Glomerular visceral epithelial cell (primary cell): ENCODE measurements around the gene LAMA1.
"Not testable (repeated sequence)": the region's sequence is repeated elsewhere in the genome, so short reads cannot be mapped to it uniquely, and the experiment has no call there.

Experiments used
- DNase-seq: peaks from one replicate; pipeline ENCODE4 v3.0.0-alpha.2; 2016; ENCODE audit errors: extremely low spot score

The LAMA1 gene

DNA sequence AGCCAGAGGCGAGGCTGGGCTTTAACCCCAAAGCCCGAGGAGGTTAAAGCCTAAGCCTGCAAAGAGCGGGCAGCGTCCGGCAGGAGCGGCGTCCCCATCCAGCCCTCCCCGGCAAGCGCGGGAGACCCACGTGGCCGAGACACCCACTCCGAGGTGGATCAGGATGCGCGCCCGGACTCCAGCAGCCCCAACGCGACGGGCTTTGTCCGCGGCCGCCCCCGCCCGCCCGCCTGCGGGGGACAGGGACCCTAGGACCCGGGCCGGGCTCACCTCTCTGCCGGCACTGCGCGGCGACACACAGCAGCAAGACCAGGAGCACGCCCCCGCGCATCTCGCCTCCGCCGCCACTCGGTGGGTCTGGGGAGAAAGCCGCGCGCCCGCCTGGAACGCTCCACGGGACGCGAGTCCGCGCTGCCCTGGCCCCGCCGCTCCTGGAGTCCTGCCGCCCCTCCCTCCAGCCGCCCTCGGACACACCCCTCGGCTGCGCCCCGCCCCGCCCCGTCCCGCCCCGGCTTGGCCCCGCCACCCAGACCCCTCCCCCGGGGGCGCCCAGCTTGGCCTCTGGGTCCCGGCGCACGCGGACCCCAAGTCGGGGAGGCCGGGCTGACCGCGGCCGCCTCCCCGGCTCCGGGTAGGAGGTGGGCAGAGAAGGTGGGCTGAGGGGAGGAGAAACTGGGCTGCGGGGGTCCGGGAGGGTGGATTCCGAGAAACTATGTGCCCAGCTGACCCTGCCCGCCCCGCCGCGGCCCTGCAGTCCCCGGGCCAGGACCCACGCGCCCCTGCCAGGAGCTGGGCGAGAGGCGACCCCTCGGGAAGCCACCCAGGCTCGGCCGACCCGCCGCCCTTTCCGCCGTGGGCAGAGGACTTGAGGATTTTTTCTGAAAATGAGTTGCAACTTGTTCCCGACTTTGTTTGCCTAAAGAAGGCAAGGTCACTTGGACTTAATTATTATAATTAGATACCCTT is at the start of gene LAMA1:
Gene LAMA1, minus strand, starts transcription at position 408 of the 966 bp plus-strand sequence. Its CDS starts 77 bp downstream, at position 331.
- no peak for DNase-seq

GRCh38 chr18:7165846-7166393 is 48.3 kb upstream of the LAMA1 start:
- DNase-seq: no peak

GRCh38 chr18:7164323-7165004 is 46.9 kb upstream of the LAMA1 start:
- no peak for DNase-seq

DNA sequence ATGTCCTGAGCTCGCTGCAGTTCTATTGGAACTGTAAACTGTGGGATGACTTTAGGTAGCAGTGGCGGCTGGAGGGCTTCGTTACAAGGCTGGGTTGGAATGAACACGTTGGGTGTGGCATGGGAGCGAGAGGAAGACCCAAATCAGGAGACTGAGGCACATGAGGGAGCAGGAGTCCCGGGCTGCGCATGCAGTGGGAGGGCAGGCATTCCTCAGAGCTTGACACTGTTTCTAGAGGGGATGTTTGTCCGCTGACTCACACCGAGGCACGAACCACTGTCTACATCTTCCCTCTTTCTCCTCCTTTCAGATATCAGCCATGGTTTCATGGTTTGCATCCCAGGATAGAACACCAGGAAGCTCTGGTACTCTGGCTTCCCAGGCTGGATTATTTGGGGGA is 40.6 kb upstream of the LAMA1 start:
- DNase-seq: peak; percentile 57

DNA sequence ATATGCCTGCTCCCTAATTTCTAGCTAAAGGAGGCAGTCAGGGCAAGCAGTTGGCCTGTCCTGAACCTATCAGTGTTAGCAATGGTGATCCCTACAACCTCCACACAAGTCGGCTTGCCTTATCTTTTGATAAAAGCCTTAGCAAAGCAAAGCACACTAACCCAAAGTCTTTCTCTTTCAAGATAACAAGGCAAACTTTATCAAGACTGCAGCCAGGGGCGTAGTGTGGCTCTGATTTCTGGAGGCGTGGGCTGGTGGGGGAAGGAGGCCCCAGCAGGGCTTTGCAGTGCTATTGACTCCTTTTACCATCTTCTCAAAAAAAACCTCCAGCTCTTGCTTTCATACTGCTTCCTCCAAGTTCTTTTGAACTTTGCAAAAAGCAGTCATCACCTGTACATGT is 40.2 kb upstream of the LAMA1 start:
- DNase-seq: no peak

DNA sequence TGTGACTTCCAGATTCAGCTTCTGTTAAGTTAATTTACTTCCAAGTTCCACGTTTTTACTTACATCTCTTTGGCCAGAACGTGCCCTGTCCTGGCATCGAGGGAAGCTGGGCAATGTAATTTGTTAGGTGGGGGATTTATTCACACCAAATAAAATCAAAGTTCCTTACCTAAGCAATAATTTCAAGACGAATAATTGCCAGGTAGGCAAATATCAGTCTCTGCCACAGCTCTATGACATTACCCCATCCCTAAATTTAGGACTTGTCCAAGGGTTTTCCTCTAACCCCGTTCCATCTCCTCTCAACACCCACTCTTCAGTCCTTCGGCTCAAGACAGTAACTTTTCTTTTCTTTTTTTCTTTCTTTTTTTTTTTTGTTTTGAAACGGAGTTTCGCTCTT is 38.3 kb upstream of the LAMA1 start:
- no peak for DNase-seq

DNA sequence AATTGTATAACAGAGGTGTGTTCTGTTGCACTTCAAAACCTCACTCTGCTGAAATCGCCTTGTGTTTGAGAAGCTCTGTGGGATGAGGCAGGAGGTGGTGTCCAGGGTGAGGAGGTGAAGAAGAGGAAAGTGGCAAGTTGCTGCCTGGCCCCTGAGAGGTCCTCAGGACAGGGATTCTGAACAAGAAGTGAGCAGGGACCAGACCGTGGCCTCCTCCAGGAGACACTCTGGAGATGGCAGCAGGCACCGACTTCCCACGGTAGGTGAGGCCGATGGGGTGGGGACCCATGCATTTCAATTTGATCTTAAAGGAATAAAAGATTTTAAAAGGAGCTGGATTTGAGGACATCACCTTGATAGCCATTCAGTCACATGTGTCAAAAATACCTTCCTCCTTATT is 37.5 kb upstream of the LAMA1 start:
- DNase-seq: no peak

DNA sequence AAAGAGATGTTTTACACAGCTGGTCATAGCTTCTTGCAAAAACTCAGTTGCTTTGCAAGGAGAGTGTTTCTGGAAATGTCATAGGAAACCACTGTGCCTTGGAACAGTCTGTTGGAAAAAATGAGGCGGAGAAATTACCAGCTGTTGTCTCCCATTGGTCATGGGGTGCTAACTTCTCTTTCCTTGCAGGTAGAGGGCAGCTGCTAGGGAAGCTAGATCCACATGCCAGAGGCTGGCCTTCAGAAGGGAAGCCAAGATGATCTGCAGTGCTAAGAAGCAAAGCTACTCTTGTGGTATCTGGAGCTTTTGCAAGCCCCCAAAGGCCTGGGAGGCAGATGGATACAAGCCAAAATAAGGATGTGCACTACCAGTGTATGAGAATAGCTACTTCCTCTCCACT is 34.8 kb upstream of the LAMA1 start:
- DNase-seq: no peak

DNA sequence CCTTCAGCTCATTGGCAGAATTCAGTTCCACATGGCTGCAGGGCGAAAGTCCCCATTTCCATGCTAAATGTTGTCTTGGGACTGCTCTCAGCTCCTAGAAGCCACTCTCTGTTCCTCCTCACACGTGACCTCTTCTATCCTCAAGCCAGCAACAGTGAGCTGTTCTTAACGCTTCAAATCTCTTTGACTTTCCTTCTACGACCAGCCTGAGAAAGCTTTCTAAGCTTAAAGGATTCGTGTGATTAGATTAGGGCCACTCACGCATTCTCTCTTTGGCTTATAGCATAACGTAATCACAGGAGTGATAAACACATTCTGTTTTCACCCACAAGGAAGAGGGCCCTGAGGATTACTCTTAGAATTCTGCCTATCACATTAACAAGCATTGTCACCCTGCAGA is 29.8 kb upstream of the LAMA1 start:
- no peak for DNase-seq

DNA sequence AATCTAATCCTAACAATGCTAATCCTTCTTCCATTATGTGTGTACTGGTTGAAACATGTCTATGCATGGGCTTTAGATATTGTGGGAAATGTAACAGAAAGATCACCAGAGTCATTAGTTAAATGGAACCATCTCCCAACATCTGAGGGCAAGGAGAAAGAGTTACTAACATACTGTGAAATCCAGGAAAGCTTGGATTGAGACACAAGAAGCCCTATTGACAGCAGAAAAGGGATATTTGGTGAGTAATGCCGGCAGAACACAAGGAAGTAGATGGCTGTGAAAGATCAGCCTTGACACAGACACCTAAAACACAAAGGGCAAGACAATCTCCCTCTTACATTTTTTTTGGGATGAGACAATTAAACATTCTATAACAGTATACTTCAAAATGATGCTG is 28.5 kb upstream of the LAMA1 start:
- no peak for DNase-seq

DNA sequence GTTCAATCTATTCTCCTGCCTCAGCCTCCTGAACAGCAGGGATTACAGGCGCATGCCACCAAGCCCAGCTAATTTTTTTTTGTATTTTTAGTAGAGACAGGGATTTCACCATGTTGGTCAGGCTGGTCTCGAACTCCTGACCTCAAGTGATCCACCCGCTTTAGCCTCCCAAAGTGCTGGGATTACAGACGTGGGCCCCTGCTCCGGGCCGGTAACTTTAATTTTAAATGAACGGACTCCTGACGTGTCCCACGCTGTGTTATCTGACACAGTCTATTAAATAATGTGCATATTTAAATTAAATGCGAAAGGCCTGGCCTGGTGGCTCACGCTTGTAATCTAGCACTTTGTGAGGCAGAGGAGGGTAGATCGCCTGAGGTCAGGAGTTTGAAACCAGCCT is 27.3 kb upstream of the LAMA1 start:
- DNase-seq: not testable (repeated sequence)

DNA sequence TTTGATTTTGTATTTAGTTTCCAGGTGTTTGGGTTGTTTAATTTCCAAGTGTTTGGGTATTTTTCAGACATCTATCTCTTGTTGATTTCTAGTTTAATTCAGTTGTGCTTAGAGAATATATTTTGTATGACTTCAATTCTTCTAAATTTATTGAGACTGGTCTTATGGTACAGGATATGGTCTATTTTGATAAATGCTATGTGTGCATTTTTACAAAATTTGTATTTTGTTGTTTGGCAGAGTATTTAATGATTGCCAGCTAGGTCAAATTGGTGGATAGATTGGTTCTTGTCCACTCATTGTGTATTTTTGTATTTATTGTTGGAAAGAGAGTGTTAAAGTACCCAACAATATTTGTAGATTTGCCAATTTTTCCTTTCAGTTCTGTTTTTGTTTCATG is 23.7 kb upstream of the LAMA1 start:
- DNase-seq: no peak

DNA sequence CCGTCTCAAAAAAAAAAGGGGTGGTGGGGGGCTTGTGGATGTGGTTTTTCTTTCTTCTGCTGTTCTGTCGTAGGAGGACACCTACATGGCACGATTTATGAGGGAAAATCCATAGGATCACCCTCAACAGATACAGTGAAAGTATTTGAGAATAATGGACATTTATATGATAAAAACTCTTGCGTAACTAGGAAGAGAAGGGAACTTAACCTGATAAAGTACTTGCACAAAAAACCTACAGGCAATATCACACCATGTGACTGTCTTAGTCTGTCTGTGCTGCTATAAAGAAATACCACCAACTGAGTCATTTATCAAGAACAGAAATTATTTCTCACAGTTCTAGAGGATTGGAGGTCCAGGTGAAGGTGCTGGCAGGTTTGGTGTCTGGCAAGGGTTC is 21.8 kb upstream of the LAMA1 start:
- no peak for DNase-seq

DNA sequence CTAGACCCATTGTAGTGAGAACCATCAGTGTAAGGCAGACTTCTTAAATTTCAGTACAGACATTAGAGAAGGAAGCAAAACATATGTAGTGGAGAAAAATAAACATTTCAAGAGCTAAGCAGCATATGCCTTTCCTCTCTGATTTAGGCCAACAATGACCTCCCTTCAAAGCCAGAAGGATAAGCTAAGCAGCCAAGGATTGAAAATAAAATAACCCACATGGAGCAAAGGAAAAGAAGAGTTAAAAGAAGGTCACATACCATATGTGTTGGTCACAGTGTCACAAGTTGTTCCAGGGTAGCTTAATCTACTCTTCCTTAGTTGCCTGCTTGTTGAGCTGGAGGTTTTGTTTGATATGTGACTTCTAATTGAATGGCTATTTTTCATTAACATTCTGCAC is 15.6 kb upstream of the LAMA1 start:
- no peak for DNase-seq

DNA sequence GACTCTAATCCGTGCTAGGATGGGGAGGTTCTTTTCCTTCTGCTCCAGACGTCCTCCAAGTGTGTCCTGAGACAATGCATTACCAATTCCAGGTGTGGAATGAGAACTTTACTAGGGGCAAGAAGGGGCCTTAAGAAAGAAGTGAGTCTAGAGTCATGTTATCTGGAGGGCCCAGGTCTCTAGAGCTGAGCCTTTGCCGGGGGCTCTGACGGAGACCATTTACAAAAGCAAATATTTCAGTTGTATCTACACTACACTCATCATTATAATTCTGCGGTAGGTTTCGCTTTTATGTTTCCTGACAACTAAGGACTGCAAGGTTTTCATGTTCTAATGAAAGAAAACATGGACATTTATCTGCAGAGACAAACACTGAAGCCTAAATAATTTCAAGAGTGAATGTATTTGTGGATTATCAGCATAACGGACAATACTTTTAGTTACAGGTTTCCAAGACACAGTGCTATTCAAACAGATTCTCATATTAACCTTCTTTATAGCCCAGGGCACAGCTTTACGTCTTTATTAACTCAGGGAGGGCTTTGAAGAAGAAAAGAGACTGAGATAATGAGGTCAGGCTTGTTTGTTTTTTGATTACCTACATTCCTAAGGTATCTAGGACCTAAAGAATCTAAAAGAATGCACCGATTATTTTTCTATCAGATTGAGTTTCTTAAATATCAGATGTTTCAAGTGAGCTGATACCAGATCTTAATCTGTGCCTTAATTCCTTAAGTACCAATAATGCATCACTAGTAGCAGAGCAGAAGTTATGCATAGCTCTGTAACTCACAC is 15.0 kb upstream of the LAMA1 start:
- no peak for DNase-seq

DNA sequence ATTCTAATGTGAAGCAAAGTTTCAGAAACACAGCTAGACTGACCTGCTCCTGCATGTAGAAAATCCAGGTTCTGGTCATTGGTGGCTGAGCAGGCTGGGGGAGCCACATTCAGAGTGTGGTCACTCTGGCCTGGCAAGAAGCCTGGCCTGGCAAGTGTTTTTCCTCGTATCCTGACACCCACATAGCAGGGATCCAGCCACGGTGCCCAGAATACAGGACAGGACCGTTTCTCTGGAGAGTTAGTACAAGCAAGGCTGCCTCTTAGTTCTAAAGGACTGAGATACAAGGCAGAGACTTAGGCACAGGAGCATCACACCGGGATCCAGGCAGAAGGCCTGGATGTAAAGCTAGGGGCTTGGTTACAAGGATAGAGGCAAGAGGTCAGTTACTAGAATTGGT is 4.8 kb upstream of the LAMA1 start:
- no peak for DNase-seq

GRCh38 chr18:7116792-7117389 is 706 bp downstream of the LAMA1 start:
- DNase-seq: no peak

GRCh38 chr18:7116001-7116730 is 1.4 kb downstream of the LAMA1 start:
- DNase-seq: peak; percentile 20

- DNase-seq: no peak
These were observed 4.7 kb downstream of the LAMA1 start for GRCh38 chr18:7112936-7113335.

DNA sequence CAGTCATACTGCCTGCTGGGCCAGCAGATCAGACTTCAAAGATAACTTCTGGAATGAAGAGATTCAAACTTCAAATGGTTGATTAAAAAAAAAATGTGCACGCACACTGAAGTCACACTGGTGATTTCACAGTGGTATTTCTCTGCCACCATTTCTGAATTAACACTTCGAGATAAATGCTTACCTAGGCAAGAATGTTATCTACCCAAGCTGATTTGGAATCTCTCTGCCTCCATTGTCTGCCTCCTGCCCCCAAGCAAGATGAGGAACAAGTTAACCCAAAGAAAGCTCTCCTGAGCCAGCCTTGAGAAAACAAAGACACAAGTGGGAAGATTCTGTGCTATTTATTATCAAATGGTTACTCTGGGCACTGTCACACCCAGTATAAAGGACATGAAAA is 6.5 kb downstream of the LAMA1 start:
- DNase-seq: no peak

DNA sequence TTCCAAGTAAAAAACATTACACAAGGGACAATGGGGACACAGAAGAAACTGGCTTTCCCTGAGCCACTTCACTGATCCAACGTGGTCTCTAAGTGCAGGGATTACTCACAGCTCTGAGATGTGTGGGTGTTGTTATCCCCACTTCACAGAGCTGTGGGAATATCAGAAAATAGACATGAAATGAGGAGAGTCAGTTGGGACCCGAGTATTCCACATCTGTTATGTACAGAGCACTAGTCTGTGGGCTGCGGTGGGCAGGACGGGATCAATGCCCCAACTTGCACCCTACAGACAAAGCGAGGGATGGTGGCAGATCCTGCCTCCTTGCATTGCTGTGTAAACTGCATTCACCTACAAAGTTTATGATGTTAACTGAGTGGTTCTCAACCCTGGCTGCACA is 11.7 kb downstream of the LAMA1 start:
- DNase-seq: no peak
